HepG2 (cell line): ENCODE results near the gene C5AR1.

ENCODE experiments used
- AGO2 ChIP-seq: fragments of 200-400 bp; formaldehyde crosslinking; optimal IDR thresholded peaks from 2 replicates; pipeline ENCODE3; 2017; ENCODE audit warnings: mild to moderate bottlenecking, low read depth, low read length, moderate library complexity
- ASH2L ChIP-seq: fragments of 300-600, 200-600 bp; sonication (generic); IDR thresholded peaks from 2 replicates; pipeline ENCODE4 v1.7.0; 2017; ENCODE audit warnings: low read depth, mild to moderate bottlenecking, moderate library complexity, mixed read lengths, low read length; ENCODE audit not compliant: insufficient read length
- CTCF ChIP-seq: sonication (generic); formaldehyde crosslinking; IDR thresholded peaks from 2 replicates; pipeline ENCODE4 v1.5.0; 2020; ENCODE audit warnings: mild to moderate bottlenecking, missing genetic modification reagents, moderate library complexity
- FOXA1 ChIP-seq, 2 experiments: fragments of 450-650 bp in 1 of 2; sonication (generic) in 1 of 2; formaldehyde crosslinking in 1 of 2; IDR thresholded peaks; 2 replicates each; pipeline versions ENCODE4 v1.4.0 to v1.6.1; 2016 to 2020; ENCODE audit warnings: missing genetic modification reagents in 1 of 2
- MAFK ChIP-seq, 2 experiments: IDR thresholded peaks in 1 of 2; conservative IDR thresholded peaks in 1 of 2; 2 replicates each; pipeline ENCODE4 v1.6.1; 2011; ENCODE audit warnings: improper control_type of control experiment in 2 of 2, low read length in 2 of 2
- ZNF546 ChIP-seq: sonication (generic); formaldehyde crosslinking; conservative IDR thresholded peaks from 2 replicates; pipeline ENCODE4 v1.8.1; 2023; ENCODE audit warnings: mild to moderate bottlenecking, missing genetic modification reagents
- ZNF619 ChIP-seq: sonication (generic); formaldehyde crosslinking; IDR thresholded peaks from 2 replicates; pipeline ENCODE4 v1.4.0; 2020; ENCODE audit warnings: mild to moderate bottlenecking, missing genetic modification reagents

GRCh38 chr19:47303966-47304365 lies 5.7 kb upstream of the C5AR1 start:
- TF ChIP-seq ASH2L (no peak), FOXA1 (IDR thresholded peaks at IDR 0.05) (no peak), FOXA1 (CRISPR knock-in tag; IDR thresholded peaks at IDR 0.05) (no peak), CTCF (no peak), AGO2 (no peak), MAFK (conservative IDR thresholded peaks at IDR 0.05 in 1 of 2, IDR thresholded peaks at IDR 0.05 in 1 of 2; ENCODE audit: low read length in 2 of 2) (no peak), ZNF619 (CRISPR knock-in tag) (no peak), ZNF546 (CRISPR knock-in tag) (no peak)
